ENCODE measurements around the gene ISY1.

- TF ChIP-seq CTCF (IDR thresholded peaks at IDR 0.05), result no peak
- TF ChIP-seq POLR2A (IDR thresholded peaks at IDR 0.05), result no peak
Observed at GRCh38 chr3:129107793-129108192, 53.1 kb downstream of the ISY1 start.
